GM12892 (cell line): ENCODE results near the gene FBXO10.
"Not testable (repeated sequence)": the region's sequence is repeated elsewhere in the genome, so short reads cannot be mapped to it uniquely, and the experiment has no call there.

Experiments used
- POLR2A ChIP-seq: IDR thresholded peaks from 2 replicates; pipeline ENCODE4 v1.6.1; 2011; ENCODE audit warnings: low read depth, low read length, control low read depth
- POLR2AphosphoS5 ChIP-seq: IDR thresholded peaks from 2 replicates; pipeline ENCODE4 v1.6.1; 2011; ENCODE audit warnings: low read depth, low read length, control low read depth
- TAF1 ChIP-seq: IDR thresholded peaks from 2 replicates; pipeline ENCODE4 v1.6.1; 2011; ENCODE audit warnings: low read depth, mild to moderate bottlenecking, control low read depth, low read length, borderline replicate concordance

DNA sequence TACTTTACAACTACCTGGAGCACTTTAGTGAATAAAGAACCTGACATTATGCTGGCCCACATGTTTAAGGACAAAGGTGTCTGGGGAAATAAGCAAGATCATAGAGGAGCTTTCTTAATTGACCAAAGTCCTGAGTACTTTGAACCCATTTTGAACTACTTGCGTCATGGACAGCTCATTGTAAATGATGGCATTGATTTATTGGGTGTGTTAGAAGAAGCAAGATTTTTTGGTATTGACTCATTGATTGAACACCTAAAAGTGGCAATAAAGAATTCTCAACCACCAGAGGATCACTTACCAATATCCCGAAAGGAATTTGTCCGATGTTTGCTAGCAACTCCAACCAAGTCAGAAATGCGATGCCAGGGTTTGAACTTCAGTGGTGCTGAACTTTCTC lies 98.7 kb downstream of the FBXO10 start:
- not testable (repeated sequence) for TF ChIP-seq POLR2AphosphoS5, POLR2A, TAF1
